HG02642 (cell line): Measurements from ENCODE around the gene FNIP2.
A peak's percentile ranks its signal among the peaks of the same experiment; 100 is the strongest.
"Not testable (repeated sequence)": the region's sequence is repeated elsewhere in the genome, so short reads cannot be mapped to it uniquely, and the experiment has no call there.

ENCODE experiments used
- ATAC-seq: cut with Tn5 transposase; IDR thresholded peaks from one replicate; pipeline ENCODE4 v1.9.1; 2021; ENCODE audit warnings: mild to moderate bottlenecking; ENCODE audit not compliant: unreplicated experiment, poor library complexity

The FNIP2 gene

DNA sequence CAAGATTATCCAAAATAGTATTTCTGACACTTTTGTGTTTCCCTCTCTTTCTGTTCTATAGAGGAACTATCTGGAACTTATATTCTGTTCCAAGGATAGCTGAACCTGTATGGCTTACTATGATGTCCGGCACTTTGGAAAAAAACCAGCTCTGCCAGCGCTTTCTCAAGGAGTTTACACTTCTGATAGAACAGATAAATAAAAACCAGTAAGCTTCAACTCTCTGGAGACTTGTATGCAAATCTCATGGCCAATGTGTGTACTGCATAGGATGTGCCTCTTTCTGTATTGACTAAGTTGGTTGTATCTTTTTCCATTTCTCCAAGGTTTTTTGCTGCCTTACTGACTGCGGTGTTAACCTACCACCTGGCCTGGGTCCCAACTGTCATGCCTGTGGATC is 92.5 kb downstream of the FNIP2 start:
- peak; percentile 56 for ATAC-seq

DNA sequence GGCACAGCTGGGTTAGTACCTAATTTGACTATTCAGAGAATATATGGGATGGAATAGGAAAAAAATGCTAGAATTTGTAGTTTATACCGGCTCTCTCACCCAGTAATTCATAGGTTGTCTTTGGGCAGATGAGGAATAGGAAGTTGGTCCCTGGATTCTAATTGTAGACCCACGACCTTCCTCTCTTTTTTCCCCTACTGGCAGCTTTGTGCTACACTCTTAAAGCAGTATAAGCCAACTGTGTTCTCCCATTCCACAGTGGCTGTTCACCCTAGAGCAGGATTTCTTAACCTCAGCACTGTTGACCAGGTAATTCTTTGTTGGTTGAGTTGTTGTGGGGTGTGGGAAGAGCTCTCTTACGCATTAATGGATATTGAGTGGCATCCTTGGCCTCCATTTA is 92.9 kb downstream of the FNIP2 start:
- no peak for ATAC-seq

DNA sequence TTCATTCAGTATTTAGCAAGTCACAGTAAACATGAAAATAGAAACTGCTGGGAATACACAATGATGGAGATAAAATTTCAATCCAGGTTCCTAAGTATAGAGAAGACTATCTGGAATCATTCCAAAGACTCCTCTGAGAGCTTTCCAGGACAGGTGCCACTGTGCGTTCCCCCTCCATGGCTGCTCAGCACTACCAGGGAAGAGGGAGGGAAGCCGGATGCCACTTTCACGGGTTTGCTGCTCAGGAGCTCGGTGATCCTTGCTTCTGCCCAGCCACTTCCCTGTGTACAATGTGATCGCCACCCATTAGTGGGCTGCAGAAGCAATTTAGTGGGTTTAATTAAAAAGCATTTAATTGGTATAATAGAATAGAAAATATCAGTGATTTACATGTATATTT is 94.5 kb downstream of the FNIP2 start:
- ATAC-seq = no peak

DNA sequence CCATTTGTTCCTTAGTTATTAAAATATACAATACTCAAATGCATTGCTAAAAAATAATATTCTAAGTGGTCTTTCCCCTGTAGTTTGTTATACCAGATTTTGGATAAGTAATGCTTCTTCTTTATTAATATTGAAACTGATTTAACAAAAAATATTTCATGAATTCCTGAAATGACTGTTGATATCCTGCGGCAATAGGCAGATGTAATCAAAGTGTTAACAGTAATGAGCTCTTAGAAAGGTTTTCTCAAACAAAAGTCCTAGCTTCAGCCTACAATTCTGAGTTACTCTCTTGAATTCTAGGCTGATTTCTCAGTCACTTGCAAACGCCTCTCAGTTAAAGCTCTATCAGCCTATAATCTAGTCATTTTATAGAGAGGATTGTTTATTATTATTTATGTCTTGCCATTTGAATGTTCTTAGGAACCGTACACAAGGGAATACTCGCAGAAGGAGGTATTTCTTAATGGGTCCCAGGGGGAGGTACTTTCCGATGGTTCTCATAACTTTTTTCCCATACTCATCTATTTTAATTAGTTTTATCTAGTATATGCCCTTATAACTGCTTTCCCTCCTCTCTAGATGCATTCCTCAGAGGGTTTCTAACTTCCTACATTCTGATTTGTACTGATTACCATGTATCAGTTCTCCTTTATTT is 96.8 kb downstream of the FNIP2 start:
- ATAC-seq = no peak

DNA sequence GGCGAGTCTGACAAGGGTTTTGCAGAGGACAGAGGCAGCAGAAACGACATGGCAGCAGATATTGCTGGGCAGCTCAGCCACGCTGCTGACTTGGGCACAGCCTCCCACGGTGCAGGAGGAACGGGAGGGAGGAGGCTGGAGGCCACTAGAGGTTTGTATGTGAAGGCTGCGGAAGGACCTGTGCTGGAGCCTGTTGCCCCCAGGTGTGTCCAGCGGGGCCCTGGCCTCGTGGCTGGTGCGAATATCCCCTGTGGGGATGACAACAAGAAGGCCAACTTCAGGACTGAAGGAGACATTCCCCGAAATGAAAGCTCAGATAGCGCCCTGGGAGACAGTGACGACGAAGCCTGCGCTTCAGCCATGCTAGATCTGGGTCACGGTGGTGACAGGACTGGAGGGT is 100.2 kb downstream of the FNIP2 start:
- no peak for ATAC-seq

DNA sequence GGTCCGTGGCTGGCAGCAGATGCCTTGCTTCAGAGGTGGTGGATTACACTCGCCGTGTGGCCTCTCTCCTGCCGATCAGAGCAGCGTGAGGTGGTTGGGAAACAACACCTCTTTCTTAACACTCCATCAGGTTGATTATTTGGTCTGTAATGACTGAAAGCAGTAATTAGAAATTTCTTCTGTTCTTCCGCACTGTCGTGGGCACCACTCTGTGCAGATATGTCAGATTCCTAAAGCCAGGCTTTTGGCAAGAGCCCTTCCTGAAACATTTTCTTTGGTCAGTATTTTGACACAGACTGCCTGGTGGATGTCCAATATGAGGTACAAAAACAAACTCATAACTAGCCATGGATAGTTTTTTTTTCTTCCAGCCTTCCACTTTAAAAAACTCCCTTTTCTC is 100.9 kb downstream of the FNIP2 start:
- ATAC-seq = no peak

DNA sequence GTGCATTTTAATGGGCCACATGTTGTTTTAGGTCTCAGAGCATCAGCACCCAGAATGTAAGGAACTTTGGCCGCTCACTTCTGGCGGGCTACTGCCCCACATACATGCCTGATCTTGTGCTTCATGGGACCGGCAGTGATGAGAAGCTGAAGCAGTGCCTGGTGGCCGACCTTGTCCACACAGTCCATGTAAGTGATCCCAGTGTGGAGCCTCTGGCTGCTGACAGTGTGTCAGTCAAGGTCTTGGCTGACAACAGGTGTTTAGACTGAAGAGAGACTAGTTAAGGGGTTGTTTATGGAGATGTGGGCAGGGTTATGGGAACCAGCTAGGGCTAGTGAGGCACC is 101.4 kb downstream of the FNIP2 start:
- ATAC-seq = no peak

DNA sequence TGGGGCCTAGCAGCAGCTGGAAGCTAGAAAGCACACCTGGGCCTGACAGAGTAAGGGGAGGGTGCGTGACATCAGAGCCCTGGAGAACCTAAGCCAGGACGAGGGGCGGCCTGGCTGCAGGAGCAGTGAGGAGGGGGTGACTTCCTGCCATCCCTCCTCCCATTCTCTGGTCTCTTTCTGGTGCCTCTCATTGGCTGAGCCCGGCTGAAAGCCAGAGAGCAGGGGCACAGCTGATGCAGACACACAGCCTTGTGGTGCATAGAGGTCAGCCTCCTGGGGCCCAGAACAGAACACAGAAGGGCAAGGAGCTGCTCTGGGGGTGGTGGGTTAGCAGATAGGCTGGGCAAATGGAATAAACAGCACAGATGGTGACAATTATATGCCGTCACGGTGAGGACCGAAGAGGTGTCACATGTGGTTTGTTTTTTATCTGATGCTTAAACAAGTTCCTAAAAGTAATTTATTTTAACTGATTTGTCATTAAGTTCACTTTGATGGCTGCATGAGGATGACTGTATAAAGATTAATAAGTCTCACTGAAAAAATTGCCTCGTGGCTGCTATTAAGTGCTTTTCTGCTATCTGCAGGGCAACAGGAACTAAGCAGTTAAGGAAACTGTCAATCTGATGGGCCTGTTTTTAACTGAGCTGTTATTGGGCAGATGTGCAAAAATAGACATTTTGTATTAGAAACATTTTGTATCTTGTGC is 102.0 kb downstream of the FNIP2 start:
- no peak for ATAC-seq

DNA sequence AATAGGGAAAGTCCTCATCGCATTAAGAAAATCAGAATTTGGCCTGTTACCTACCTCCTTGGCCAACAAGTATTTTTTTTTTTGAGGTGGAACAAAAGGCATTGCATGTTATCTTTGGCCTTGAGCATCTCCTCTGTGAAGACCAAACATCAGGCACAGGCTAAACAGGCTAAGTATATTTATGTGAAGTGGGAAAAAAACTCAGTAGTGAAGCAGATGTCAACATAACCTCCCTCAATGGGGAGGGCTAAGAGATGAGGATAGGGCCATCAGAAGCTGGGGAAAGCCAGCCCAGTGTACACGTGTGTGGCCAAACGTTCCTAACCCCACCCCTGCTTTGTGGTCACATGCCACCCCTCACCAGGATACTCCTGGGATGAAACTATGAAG is 102.5 kb downstream of the FNIP2 start:
- no peak for ATAC-seq

DNA sequence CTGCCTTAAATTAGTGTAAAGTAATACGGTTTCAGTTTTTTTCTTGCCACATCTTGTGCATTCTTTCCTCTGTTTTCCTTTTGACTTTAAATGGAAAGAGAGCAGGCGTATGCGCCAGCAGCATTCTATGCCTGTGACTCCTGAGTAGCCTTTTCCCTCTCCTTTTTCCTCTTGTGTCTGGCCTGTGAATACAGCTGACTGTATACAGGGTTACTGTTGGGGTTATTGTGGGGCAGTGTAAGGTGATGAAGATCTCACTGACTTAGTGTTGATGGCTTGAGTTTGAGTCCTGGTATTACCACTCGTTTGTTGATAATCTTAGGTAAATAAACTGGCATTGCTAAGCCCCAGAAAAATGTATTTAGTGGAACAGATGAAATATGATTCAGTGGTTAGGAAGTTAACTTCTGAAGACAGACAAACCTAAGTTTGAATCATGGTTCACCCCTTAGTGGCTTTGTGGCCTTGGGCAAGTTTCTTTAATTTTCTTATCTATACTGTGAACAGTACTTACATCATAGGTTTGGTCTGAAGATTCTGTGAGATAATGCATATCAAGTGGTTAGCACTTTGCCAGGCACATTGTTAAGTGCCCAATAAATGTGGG is 105.1 kb downstream of the FNIP2 start:
- ATAC-seq = no peak

DNA sequence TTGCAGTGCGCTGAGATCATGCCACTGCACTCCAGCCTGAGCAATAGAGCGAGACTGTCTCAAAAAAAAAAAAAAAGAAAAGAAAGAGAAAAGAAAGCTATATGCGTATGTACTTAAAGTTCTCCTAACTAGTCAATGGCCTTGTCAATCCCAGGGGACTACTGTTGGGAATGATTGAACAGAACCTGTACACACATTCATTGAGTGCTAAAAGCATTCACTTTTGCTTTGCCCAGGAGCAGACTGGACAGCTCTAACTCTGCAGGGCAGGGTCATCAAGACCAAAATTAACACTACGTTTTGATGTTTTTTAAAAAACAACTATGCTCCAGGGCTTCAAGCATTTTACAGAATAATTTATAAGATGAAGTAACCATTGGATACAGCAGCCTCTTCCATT is 106.2 kb downstream of the FNIP2 start:
- no peak for ATAC-seq

DNA sequence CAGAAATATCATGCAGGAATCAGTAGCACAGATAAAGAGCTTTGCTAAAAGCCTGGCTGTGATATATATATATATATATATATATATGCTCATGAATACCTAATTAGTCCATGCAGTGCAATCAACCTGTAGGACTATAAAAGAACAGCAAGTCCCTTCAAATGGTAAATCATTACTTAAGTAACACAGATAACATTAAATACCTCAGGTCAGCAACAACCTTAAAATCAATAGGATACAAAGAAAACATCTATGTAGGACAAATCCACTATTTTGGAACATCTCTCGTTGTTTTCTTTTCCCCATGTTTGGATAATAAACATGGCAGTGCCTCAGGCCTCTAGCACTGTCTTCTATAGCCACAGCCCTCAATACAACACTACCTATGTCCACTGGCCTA is 106.6 kb downstream of the FNIP2 start:
- ATAC-seq = no peak

DNA sequence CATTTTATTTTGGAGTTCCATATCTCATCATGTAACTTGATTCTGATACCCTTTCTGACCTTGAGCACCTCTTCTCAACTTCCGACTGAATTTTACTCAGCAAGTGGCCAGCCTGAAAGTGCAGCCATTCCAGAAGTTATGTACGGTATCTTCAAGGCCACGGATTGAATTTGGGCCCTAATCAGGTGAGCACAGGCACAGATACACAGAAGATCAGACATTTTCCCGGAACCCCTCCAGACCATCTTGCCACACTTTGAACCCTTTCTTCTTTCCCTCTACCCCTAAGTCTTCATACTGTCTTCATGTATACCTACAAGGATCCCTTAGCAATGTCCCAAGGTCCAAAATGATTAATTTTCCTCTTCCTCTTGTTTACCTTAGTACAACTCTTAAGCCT is 108.2 kb downstream of the FNIP2 start:
- ATAC-seq = no peak

DNA sequence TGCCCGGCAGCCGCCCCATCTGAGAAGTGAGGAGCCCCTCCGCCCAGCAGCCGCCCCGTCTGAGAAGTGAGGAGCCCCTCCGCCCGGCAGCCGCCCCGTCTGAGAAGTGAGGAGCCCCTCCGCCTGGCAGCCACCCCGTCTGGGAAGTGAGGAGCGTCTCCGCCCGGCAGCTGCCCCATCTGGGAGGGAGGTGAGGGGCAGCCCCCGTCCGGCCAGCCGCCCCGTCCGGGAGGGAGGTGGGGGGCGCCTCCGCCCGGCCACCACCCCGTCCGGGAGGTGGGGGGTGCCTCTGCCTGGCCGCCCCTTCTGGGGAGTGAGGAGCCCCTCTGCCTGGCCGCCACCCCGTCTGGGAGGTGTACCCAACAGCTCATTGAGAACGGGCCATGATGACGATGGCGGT is 113.3 kb downstream of the FNIP2 start:
- not testable (repeated sequence) for ATAC-seq

DNA sequence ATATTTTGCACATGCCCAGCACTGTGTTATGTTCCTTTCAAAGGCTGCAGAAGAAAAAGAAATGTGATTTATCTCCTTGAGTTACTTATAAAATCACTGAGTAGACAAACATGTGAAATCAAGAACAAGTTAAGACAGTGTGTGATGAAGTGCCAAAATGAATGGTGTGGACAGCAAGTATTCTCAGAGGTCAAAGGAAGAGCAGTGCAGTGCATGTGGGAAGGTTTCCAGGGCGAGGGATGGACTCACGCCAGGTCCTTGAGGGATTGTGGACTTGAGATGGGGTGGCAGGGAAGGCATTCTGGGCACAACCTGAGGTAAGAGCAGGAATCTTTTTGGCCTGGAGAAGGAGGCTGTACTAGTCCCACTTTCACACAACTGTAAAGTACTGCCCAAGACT is 115.5 kb downstream of the FNIP2 start:
- no peak for ATAC-seq

DNA sequence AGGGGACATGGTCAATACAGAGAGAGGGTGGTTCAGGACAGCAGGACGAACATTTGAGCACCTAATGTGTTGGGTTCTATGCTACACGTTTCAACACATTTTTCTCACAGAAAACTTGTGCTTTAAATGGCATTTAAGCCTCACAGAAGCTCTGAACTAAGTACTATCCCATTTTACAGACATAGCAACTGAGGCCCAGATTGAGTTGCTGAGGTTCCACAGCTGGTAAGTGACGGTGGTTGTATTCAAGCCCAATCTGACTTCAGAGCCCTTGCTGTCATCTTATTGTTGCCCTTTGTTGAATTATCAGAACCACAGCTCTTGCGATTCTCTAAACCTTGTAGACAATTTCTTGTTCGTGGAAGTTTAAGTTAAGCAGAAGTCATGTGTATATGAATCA is 116.7 kb downstream of the FNIP2 start:
- ATAC-seq = no peak

DNA sequence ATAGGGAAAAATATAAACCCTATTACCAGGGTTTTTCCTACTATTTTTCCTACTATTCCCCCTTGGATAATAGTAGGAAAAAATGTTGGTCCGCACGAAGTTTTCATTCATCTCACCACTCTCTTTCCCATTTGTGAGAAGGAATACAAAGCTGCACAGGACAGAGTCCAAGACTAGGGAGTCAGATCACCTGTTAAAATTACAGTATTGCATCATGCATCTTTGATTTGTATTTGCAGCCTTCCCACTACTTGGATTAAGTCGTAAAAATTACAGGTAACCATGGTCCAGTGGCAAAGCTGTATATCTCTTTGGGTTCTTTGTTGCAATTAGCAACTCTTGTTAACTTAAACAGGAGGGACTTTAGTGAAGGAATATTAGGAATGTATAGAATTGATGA is 121.5 kb downstream of the FNIP2 start:
- ATAC-seq = no peak

DNA sequence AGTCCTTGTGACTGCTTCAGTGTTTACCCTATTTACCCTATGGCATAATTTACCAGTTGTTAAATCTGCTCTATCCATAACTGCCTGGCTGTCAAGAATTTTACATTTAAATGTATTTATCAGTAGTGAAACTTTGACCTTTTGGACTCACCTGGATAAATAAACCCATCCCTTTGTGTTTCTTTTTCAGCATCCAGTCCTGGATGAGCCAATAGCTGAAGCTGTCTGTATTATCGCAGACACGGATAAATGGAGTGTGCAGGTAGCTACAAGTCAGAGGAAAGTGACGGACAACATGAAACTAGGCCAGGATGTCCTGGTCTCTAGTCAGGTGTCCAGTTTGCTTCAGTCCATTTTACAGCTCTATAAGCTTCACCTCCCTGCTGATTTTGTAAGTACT is 122.4 kb downstream of the FNIP2 start:
- no peak for ATAC-seq

DNA sequence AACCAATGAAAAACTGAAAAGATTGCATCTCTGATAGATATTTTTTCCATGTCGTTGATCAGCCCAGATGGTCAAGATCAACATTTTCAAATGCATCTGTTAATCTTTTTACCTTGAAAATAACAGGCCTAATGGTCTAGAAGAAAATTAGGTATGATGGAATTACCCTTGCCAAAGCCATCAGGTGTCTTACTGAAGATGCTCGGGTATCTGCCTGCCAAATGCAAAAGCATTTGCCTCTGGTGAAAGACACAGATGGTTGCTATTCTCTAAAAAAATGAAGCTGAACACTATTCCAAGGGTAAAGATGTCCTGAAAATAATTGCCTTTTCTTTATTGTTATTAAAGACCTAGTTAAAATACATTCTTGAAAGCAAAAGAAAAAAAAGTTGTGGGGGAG is 126.0 kb downstream of the FNIP2 start:
- no peak for ATAC-seq

DNA sequence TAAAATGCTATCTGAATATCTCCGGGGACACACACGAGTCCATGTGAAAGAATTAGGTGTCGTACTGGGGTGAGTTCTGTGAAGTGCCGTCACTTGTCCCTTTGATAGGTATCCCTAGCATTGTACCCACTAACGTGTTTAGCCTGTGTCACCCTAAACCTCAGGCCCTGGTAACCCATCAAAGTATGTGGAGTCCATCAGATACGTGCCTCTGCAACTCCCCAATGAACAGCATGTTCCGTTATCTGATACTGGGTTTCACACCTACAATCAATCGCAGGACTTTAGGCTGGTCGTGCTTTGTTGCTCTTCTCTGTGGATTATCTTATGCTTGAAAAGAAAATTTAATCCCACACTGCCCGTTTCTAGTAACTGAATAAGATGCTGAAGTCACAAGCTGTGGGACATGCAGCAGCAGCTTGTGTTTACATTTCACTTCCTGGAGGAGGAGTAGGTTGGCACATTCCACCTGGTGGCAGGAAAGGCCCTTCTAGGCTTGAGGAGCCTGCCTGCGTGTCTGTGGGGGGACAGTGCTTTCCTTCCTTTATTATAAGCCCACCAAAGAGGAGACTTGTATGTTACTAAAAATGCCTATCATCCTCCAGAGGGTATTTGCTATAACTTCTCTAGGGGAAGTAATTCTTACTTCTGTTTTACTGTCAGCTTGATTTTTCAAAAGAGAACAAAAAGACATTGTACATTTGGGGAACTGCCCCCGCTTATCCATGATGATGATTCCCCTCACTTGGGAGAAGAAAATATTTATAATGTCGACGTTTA is 127.2 kb downstream of the FNIP2 start:
- ATAC-seq = no peak

DNA sequence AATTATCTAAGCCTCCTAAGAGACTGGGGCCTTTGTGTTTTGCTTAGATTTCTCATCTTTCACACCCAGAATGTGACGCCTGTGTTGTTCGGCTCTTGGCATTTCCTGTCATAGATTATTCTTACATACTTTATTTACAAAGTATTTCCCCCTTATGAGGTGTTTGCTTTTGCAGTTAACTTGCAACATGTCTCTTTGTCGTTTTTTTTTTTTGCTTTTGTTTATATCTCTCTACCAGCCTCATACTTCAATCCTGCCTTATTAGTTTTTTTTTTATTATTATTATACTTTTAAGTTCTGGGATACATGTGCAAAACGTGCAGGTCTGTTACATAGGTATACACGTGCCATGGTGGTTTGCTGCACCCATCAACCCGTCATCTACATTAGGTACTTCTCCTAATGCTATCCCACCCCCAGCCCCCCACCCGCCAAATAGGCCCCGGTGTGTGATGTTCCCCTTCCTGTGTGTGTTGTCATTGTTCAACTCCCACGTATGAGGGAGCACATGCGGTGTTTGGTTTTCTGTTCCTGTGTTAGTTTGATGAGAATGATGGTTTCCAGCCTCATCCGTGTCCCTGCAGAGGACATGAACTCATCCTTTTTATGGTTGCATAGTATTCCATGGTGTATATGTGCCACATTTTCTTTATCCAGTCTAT is 127.9 kb downstream of the FNIP2 start:
- ATAC-seq = not testable (repeated sequence)
